Heart left ventricle (tissue), 13 donors: Measurements from ENCODE around the gene TMIGD2.

Experiments used
- POLR2A ChIP-seq, 2 donors: fragments of 450-650 bp; IDR thresholded peaks; one replicate each; pipeline ENCODE4 v1.6.1; 2017; ENCODE audit warnings: antibody characterized with exemption in 2 of 2, mild to moderate bottlenecking in 2 of 2, moderate library complexity in 2 of 2
- TF ChIP-seq, protein P1 (sequence below), 12 donors: fragments of 200-600 bp; sonication (generic) in 4 of 12; IDR thresholded peaks; one replicate each; pipeline versions ENCODE4 v1.5.0 to v1.8.0; 2018 to 2022; ENCODE audit warnings: antibody characterized with exemption in 12 of 12, mild to moderate bottlenecking in 5 of 12
- donor health status: ischemic (EF 13 %, LVEDD 7.1; RV severe dilation, severe dysfunction).
- donor health status: DM: no; HTN: yes; CAD: no.
- donor health status: DM: no; HTN: no; CAD: no.
- donor health status: ischemic (EF 25% LVEDD 6.9; RV normal size, moderate dysfunction).
- donor health status: ischemic (EF 25% LVEDD 5.7; RV mildly dilated, moderate dysfunction).
- donor health status: ischemic (EF 35%, LVEDD 5.7; RV mildly dilated, moderate dysfunction).
- donor health status: nonischemic (EF 11% LVEDD 7.7; RV severe dilation, severe dysfunction).
- donor health status: DM: yes; HTN: yes; CAD: no.
- donor health status: PGD.
- donor health status: ischemic (EF 29% LVEDD 5.4; RV normal size, mild dysfunction).
- donor health status: nonischemic (EF 23%, LVEDD 6.1; RV moderate dilation, normal function).

GRCh38 chr19:4300589-4300988, 1.6 kb downstream of the TMIGD2 start:
- TF ChIP-seq, protein P1, sequence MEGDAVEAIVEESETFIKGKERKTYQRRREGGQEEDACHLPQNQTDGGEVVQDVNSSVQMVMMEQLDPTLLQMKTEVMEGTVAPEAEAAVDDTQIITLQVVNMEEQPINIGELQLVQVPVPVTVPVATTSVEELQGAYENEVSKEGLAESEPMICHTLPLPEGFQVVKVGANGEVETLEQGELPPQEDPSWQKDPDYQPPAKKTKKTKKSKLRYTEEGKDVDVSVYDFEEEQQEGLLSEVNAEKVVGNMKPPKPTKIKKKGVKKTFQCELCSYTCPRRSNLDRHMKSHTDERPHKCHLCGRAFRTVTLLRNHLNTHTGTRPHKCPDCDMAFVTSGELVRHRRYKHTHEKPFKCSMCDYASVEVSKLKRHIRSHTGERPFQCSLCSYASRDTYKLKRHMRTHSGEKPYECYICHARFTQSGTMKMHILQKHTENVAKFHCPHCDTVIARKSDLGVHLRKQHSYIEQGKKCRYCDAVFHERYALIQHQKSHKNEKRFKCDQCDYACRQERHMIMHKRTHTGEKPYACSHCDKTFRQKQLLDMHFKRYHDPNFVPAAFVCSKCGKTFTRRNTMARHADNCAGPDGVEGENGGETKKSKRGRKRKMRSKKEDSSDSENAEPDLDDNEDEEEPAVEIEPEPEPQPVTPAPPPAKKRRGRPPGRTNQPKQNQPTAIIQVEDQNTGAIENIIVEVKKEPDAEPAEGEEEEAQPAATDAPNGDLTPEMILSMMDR (IDR thresholded peaks at IDR 0.05), result no peak
- TF ChIP-seq POLR2A (IDR thresholded peaks at IDR 0.05), result no peak
